ENCODE data around the gene PLXDC2. TPM values are rescaled to one million over a fixed set of nuclear protein-coding genes. Genes with fewer than 3 reads are reported as not detected.

Gene PLXDC2
- total and polyA plus RNA-seq, 2 experiments from 2014 or later = 13.5 to 19.4 TPM

GRCh38 chr10:20237586-20237985, 421.4 kb downstream of the PLXDC2 start:
- Mint-ChIP-seq H3K4me3 (no peak overlapping the region), H3K27me3 (ENCODE audit: insufficient read depth, low read depth, poor library complexity) (peaks cover 3% of the 10 kb centered on the region), H3K36me3 (ENCODE audit: low read depth) (peaks cover 7% of the 10 kb centered on the region; the same call in 2 of the 3 replicates), H3K4me1 (peaks cover 8% of the 10 kb centered on the region; the same call in 2 of the 3 replicates), H3K9me3 (no peaks in the 10 kb centered on the region), H3K27ac (no peak overlapping the region)
- no peaks in the 10 kb centered on the region for H3K27me3 ChIP-seq (ENCODE audit: insufficient read depth)
- H3K4me1 ChIP-seq (ENCODE audit: insufficient read depth) = no peaks in the 10 kb centered on the region
- no peak overlapping the region for H3K27ac ChIP-seq (ENCODE audit: low read depth)
- no peak for ATAC-seq
- no peak overlapping the region for H2AFZ ChIP-seq
- H3K9me2 ChIP-seq (ENCODE audit: insufficient read depth) = no peaks in the 10 kb centered on the region
- DNase-seq (ENCODE audit: low spot score) = no peak
- no peak overlapping the region for H3K4me2 ChIP-seq
- no peaks in the 10 kb centered on the region for H4K20me1 ChIP-seq (replicated peaks; ENCODE audit: insufficient read depth)
- H3K79me2 ChIP-seq (replicated peaks; ENCODE audit: insufficient read depth) = no peaks in the 10 kb centered on the region
- TF ChIP-seq CREB1 (CRISPR knock-in tag; IDR thresholded peaks at IDR 0.05; ENCODE audit: low read depth) (no peak), NANOG (IDR thresholded peaks at IDR 0.05; ENCODE audit: borderline replicate concordance) (no peak), POLR2AphosphoS5 (IDR thresholded peaks at IDR 0.05; ENCODE audit: low read depth) (no peak), ZNF331 (CRISPR knock-in tag; IDR thresholded peaks at IDR 0.05; ENCODE audit: low read depth) (no peak), EZH2phosphoT487 (IDR thresholded peaks at IDR 0.05; ENCODE audit: unreplicated experiment) (no peak), JUNB (IDR thresholded peaks at IDR 0.05; ENCODE audit: unreplicated experiment) (no peak), ZNF114 (CRISPR knock-in tag; IDR thresholded peaks at IDR 0.05) (no peak), ZNF462 (CRISPR knock-in tag; IDR thresholded peaks at IDR 0.05) (no peak), EZH2 (IDR thresholded peaks at IDR 0.05; ENCODE audit: low read depth, unreplicated experiment) (no peak), STAT1 (IDR thresholded peaks at IDR 0.05; ENCODE audit: unreplicated experiment) (no peak)
- TF ChIP-seq, protein P1, sequence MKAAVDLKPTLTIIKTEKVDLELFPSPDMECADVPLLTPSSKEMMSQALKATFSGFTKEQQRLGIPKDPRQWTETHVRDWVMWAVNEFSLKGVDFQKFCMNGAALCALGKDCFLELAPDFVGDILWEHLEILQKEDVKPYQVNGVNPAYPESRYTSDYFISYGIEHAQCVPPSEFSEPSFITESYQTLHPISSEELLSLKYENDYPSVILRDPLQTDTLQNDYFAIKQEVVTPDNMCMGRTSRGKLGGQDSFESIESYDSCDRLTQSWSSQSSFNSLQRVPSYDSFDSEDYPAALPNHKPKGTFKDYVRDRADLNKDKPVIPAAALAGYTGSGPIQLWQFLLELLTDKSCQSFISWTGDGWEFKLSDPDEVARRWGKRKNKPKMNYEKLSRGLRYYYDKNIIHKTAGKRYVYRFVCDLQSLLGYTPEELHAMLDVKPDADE (IDR thresholded peaks at IDR 0.05) = no peak
- TF ChIP-seq, protein P2, sequence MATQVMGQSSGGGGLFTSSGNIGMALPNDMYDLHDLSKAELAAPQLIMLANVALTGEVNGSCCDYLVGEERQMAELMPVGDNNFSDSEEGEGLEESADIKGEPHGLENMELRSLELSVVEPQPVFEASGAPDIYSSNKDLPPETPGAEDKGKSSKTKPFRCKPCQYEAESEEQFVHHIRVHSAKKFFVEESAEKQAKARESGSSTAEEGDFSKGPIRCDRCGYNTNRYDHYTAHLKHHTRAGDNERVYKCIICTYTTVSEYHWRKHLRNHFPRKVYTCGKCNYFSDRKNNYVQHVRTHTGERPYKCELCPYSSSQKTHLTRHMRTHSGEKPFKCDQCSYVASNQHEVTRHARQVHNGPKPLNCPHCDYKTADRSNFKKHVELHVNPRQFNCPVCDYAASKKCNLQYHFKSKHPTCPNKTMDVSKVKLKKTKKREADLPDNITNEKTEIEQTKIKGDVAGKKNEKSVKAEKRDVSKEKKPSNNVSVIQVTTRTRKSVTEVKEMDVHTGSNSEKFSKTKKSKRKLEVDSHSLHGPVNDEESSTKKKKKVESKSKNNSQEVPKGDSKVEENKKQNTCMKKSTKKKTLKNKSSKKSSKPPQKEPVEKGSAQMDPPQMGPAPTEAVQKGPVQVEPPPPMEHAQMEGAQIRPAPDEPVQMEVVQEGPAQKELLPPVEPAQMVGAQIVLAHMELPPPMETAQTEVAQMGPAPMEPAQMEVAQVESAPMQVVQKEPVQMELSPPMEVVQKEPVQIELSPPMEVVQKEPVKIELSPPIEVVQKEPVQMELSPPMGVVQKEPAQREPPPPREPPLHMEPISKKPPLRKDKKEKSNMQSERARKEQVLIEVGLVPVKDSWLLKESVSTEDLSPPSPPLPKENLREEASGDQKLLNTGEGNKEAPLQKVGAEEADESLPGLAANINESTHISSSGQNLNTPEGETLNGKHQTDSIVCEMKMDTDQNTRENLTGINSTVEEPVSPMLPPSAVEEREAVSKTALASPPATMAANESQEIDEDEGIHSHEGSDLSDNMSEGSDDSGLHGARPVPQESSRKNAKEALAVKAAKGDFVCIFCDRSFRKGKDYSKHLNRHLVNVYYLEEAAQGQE (IDR thresholded peaks at IDR 0.05; ENCODE audit: unreplicated experiment) = no peak
- TF ChIP-seq, protein P3, sequence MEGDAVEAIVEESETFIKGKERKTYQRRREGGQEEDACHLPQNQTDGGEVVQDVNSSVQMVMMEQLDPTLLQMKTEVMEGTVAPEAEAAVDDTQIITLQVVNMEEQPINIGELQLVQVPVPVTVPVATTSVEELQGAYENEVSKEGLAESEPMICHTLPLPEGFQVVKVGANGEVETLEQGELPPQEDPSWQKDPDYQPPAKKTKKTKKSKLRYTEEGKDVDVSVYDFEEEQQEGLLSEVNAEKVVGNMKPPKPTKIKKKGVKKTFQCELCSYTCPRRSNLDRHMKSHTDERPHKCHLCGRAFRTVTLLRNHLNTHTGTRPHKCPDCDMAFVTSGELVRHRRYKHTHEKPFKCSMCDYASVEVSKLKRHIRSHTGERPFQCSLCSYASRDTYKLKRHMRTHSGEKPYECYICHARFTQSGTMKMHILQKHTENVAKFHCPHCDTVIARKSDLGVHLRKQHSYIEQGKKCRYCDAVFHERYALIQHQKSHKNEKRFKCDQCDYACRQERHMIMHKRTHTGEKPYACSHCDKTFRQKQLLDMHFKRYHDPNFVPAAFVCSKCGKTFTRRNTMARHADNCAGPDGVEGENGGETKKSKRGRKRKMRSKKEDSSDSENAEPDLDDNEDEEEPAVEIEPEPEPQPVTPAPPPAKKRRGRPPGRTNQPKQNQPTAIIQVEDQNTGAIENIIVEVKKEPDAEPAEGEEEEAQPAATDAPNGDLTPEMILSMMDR (conservative IDR thresholded peaks at IDR 0.05; ENCODE audit: low read depth in 2 of 2) = no peak
- H3K36me3 ChIP-seq (ENCODE audit: insufficient read depth) = no peaks in the 10 kb centered on the region; the same call in 1 of the 2 replicates
- H3F3A ChIP-seq (replicated peaks; ENCODE audit: low read depth) = no peaks in the 10 kb centered on the region
- H3K4me3 ChIP-seq = no peak overlapping the region
